Stimulated activated CD4-positive, alpha-beta T cell treated with anti-CD3 and anti-CD28 coated beads, Interleukin-1b, Interleukin-23, amount 100 ng/mL, for 48 hours (primary cell): Measurements from ENCODE around the gene CPEB2.

Experiments
- DNase-seq: peaks from one replicate; pipeline ENCODE4 v3.0.0-alpha.2; 2020

The CPEB2 gene

DNA sequence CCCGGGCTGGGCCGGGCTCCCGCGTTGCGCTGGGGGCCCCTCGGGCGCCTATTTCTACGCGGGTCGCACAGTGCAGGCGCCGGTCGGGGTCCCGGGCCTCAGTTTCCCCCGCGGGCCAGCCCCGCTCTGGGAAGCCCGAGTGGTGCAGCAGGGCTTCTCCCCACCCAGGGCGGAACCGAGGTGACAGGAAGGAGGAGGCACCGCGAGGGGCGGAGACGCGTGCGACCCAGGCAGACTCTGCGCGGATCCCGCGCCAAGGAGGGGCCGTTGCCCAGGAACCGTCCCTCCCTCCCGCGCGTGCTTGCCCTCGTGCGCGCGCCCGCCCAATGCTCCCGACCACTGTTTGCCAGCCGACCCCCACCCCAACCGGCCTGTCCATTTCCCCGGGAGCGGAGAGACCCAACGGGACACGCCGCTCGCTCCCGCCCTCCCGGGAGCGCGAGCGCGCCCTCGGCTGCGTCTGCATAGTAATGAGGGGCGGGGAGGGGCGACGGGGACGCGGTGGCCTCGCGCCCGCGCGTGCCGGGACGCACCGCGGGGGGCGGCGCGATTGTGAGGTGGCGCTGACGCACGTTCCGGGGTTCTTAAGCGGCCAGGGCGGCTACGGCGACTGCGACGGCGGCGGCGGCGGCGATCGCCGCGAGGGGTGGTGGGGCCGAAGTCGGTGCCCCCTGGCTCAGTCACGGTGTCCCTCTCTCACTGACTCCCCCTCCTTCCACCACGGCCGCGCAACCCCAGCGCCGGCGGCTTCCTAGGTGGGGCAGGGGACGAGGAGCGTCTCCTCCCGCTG is at the start of gene CPEB2:
CPEB2 (plus strand) TSS at position 613 of the 790 bp plus-strand sequence. CDS start 193 bp downstream, outside the sequence.
- DNase-seq, result peak; percentile 88

DNA sequence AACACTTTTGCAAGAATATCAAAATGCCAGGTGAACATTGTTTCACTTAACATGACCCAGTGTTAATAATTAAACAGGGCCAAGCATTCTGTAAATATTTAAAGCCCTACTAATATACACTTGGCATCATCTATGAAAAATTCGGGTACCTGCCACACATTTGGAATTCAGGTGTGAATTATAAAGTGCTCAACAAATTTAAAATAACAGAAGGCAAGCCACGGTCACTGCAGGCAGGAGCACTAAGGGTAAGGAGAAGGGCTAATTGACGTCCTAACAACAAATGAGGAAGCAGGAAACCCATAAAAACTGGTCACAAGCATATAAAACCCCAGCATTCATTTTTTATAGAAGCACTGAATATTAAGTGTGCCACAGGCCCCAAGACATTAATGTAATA is 43.8 kb upstream of the CPEB2 start:
- no peak for DNase-seq

DNA sequence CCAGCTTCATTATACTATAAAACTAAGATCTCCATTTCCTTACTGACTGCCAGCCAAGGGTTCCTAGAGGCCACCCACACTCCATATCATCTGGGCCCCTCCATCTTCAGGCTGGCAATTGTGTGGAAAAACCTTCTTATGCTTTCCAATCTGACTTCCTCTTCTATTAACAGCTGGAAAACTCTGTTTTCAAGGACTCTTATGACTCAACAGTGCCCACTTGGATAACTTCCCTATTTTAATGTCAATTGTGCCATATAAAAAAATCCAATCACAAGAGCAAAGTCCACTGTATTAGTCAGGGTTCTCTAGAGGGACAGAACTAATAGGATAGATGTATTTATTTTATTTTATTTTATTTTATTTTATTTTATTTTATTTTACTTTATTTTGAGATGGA is 41.0 kb upstream of the CPEB2 start:
- DNase-seq, result no peak

DNA sequence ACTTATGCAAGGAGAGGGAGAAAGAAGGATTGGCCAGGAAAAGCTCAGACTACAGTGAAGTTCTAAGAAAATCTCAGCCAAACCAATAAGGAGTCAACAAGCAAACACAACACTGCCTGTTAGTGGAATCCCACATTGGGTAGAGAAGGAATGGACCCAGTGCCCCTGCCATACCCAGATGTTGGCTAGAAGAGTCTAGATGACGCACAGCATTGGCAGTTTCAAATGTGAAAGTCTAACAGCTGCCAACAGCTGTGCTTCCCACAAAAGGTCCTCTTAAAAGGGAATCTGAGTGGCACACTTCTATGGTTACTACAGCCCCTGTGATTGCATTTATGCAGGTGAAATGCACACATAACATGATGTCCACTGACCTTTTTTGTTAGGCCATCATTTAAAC is 37.2 kb upstream of the CPEB2 start:
- DNase-seq, result no peak

DNA sequence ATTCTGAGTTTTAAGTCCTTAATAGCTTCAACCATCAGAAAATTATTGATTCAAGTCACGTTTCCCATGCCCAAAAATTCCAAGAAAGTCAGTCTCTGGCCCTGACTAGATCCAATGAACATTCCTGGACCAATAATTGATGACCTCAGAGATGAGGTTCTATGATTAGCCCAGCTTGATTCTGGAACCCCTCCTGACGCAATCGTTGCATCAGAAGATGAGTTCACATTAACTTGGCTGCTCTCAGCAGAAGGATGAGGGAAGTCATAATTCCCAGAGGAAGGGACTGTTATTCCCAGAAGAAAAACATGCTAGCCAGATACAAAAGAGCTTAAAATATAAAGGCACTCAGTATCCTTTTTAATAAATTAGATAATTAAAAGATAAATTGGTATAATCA is 34.3 kb upstream of the CPEB2 start:
- no peak for DNase-seq

DNA sequence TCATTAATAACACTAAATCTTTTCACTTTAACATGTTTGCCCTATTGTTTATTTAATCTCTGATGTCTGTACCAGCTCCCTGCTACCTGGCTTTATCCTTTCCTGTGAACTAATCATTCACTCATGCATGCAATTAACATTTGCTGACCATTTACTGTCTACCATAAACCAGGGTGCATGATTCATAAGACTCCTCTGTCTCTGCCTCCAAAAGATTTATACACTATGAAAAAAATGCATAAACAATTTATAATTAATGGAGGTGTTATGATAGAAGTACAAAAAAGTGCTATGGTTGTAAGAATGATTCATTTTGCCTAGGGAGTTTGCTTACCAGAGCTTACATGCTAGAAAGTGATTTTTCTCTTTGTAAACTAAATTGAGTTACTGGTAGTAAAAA is 24.5 kb upstream of the CPEB2 start:
- no peak for DNase-seq

DNA sequence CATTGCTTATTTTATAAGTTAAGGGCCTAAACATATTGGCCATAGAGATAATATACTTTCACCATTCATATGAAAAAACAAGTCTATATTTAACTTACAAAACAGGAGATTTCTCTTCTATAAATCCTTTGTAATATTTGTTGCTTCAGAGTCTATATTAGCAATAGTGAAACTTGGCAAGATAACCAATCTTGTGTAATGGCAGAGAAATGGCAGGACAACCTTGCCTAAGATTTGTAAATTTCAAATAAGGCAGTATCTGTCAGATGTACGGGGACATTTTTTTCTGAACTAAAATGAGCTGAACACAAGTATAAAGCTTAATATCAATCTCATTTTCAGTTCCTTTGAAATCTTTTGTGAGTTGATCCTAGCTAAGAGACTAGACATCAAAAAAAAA is 17.8 kb upstream of the CPEB2 start:
- no peak for DNase-seq

DNA sequence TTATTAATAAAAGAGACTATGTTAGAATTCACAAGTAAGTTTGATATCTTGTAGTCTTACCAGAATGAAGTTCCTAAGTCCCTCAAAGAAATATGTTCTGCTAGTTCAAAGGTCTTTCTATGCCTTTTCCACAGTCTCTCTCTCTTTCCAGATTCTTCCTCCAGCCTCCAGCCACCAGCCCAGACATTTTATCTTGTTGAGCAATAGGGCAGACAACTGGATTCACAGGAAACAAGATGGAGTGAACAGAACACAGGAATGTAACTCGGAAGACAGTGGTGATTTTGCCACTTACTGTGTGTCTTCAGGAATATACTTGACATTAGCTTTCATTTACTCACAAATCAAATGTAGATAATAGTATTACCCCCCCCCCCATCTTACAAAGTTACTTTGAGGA is 17.1 kb upstream of the CPEB2 start:
- DNase-seq, result no peak

DNA sequence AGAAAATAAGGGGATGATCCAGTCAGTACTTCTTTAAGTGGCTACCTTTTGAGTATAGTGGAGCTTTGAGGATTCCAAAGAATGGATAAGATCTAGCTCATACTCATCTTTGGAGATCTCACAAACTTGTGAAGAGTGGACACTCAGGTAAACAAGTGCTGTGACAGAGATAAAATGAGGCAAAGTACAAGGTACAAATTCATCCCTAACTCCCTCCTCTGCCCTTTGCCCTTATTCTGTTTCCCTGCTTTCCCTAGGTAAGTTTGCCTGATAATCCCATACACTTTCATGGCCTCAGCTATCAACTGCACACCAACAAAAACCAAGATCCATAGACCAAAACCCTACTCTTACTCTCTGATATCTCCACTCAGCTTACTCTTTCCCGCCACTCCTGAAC is 16.4 kb upstream of the CPEB2 start:
- no peak for DNase-seq

DNA sequence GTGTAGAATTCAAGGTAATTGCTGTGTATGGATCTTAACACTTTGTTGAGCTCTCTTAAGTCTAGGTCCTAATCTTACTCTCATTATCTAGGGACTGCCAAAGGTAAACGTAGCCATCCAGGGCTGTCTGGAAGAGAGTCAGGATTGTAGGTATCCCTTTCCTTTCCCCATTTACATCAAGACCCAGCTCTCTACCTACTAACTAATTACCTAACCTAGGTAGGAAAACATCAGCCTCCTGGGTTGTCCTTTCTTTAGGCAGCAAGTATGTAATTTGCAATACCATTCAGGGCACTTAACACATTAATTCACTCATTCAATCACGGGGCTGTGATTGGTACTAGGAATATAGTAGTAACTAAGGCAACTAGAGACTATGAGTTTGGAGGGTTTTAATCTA is 15.2 kb upstream of the CPEB2 start:
- no peak for DNase-seq

DNA sequence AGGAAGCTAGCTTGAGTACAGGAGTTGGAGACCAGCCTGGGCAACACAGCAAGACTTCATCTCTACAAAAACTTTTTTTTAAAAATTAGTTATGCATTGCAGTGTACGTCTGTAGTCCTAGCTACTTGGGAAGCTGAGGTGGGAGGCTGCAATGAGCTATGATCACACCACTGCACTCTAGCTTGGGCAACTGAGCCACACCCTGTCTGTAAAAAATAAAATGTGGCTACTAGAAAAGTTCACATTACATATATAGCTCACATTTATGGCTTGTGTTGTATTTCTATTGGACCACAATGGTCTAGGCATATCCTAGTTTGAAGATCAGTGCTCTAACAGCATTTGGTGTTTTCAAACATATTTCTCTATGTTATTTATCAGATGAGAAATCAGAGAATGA is 11.8 kb upstream of the CPEB2 start:
- no peak for DNase-seq

DNA sequence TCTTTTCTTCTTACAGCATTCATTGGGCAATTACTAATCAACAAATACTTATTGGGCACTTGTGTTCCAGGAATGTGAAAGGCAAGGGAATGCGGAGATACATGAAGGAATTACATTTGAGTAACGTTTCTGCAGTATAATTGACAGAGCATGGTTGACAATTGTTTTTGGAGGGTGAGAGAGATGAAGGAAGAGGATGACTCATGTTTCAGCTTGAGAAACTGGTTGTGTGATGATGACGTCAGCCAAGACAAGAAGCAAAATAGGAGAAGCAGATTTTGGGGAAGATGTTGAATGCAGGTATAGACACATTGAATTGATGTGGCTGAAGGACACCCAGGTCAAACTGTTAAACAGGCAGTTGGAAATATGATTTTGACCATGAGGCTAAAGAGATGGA is 8.0 kb upstream of the CPEB2 start:
- DNase-seq, result no peak

DNA sequence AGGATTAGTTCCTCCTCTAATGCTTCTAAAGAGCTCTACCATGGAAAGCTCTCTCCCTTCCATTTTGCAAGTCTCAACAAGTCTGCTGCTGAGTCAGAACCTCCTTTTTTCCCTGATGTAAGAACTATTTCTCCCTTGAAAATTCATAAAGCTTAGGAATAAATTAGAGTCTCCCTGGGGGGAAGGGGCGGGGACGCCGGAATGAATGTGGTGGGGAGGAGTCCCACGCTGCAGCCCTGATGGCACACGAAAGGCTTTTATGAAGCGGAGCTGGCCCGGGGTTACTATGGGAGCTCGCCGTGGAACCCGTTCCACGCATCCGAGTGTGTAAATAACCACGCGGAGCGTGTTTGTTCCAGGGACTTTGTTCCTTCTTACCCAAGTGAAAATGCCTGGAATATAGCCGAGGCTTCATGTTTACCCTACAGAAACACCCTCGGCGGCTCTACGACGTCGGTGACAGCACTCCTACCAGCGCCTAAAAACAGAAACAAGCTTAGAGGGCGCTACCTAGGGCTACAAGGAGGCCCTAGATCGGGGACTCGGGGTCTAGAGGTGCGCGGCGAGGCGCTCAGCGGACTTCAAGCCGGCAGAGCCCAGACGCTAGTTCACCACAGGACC is 923 bp upstream of the CPEB2 start:
- peak; percentile 54 for DNase-seq

DNA sequence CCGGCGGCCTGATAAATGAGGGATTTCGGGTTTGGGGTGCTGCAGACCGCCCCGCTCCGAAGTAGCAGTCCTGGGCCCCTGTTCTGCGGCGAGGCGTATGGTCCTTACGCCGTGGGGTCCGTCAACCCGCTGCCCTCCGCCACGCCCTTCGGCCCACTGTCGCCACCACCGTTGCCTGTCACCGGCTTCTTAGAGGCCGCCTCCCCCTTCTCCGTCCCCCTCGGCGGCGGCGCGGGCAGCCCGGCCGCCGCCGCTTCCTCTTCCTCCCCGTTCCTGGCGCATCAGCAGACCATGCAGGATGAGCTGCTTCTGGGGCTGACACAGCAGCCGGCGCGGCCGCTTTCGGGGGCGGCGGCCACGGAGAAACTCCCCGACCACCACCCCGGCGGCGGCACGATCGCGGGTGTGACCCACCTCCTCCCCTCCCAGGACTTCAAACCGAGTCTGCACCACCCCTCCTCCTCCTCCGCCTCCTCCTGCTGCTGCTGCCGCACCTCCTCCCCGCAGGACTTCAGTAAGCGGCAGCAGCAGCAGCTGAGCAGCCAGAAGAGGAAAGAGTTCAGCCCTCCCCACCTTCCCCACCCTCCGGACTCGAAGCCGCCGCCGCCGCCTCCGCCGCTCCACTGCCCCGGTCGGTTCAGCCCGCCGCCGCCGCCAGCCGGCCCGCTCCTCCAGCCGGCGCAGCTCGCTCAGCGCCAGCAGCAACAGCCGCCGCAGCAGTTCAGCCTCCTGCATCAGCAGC is 549 bp downstream of the CPEB2 start:
- DNase-seq, result peak; percentile 69

DNA sequence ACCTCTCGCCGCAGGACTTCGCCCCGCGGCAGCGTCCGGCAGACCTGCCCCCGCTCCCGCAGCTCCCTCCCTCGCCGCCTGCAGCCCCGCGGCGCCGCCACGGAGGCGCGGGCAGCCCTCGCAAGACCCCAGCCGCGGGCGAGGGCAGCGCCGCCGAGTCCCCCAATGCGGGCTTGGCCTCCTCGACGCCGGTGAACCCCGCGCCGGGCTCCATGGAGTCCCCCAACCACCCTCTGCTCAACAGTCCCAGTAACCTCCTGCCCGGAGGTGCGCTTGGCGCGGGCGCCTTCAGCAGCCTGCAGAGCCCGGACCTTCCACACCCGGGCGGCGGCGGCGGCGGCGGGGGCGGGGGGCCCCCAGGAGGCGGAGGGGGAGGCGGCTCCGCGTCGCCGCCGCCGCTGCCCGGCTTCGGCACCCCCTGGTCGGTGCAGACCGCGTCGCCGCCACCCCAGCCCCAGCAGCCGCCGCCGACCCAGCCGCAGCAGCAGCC is 1.2 kb downstream of the CPEB2 start:
- peak; percentile 53 for DNase-seq

DNA sequence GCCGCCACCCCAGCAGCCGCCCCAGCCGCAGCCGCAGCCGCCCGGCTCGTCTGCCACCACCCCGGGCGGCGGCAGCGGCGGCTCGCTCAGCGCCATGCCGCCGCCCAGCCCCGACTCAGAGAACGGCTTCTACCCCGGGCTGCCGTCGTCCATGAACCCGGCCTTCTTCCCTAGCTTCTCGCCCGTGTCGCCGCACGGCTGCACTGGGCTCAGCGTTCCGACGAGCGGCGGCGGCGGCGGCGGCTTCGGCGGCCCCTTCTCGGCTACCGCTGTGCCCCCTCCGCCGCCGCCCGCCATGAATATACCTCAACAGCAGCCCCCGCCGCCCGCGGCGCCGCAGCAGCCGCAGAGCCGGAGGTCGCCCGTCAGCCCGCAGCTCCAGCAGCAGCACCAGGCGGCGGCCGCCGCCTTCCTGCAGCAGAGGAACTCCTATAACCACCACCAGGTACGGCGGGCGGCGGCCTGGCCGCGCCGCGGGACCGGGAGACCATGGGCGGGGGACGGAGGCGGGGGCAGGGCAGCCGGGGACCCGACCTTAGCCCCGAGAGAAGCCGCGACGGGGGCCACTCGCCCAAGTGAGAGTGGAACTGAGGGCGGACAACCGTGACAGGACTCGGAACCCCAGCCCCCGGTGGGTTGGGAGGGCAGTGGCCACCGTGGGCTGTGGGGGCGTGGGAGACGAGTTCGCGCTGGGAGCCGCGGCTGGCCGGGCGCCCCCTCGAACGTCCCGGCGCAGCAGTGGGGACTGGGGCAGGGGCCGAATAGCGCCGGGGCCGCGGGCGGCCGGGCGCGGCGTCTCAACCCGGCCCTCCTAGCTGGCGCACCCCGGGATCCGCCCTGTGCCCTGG is 1.8 kb downstream of the CPEB2 start:
- peak; percentile 31 for DNase-seq

DNA sequence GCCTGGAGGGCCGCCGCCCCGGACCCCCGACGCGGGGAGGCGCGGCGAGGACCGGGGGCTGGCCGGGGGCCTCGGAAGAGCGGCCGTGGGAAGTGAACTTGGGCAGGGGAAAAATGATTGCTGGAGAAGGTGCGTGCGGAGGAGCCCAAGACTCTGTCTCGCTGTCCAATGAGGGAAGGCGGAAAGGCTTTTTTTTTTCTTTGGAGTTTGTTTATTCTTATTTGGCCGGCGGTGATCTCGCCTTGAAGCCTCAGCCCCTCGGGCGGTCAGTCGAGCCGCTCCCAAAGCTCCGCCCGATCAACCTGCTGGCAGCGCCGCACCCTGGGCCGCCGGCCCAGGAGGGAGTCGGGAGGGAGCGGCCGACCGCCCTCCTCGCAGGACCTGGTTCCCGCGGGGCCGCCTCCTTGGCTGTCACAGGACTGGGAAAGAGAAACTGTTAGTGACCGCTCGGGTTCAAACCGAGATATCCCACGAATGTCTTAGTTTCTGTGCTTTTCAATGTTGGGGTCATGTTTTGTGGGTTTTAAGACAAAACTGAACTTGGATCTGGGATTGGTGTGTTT is 2.5 kb downstream of the CPEB2 start:
- DNase-seq, result peak; percentile 30

DNA sequence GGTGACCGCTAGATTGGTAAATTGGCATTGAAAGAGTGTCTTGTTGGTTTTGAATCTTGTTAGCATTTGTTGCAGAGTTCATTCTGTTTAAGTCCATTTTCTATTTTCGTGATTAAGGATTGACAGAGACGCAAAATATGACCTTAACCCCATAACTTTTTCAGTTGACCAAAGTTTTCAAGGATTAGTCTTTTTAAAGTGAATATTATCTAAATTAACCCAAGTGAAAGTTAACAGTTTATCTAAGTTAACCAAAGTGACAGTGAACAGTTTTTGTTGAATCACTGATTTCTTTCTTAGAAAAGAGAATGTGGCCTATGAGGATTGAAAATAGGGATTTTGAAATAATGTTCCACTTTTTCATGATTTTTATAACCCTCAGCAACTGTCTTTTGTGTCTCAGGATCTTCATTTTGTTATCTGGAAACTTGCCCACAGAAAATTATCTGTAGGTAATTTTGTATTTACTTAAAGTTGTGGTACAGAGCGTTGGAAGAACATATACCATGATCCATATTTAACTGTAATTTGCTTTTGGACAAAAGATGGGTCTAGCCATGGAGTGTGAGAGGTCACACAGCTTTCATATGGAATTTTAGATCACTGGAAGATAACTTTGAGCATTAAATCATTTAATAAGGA is 3.3 kb downstream of the CPEB2 start:
- DNase-seq, result no peak

DNA sequence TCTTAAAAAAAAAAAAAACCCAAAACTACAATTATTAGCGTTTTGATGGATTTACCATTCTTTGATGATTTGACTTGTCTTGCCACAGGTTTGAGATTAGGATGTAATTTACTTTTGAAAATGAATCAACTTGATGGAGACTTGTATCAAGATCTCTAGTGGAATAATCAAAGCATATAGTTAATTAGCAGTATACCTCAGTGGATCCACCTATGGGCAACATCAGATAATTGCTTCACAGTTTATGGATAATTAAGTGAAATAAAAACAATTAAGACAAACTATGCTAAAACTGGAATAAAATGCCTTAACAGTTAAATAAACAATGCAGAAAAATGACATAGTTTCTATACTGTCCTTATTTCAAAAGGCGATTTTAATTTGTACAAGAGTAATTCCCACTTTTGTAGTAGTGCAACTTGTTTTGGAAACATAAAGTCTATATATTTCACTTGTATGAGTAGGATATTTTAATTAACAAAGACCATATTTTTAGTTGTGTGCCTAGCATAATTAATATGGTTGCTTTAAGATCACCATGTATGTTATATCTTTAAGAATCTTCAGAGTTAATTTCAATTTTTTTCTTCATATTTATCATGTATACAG is 4.2 kb downstream of the CPEB2 start:
- no peak for DNase-seq

DNA sequence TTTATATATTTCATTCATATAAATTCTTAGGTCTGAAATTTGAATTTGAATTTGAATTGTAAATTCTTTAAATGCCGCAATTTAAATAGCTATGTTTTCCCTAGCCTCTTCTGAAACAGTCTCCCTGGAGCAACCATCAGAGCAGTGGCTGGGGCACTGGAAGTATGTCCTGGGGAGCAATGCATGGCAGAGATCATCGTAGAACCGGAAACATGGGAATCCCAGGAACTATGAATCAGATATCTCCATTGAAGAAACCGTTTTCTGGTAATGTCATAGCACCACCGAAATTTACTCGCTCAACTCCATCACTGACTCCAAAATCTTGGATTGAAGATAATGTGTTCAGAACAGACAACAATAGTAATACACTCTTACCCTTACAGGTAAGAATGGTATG is 4.9 kb downstream of the CPEB2 start:
- no peak for DNase-seq

DNA sequence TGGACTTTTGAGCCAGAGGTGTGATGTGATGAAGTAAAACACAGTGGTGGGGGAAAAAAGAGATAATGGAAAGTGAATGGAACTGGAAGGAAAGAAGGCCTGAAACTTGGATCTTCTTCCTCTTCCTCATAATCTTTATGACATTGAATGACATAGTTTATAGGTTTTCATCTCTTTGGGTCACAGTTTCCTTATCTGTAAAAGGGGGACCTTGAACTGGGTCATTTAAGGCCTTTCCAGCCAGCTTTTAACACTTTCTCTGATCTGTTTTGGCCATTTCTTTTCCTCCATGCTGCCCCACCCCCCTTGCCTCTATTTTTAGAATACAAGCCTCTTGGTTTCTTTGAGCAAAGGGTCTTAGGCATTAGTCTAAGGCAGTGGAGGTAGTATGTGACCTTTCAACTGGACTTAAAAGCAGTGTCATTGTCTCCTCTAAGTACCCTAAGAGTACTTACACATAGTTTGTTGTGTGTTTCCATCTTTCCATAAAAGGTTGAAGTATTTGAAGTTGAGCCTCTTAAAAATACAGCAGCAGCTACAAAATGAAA is 7.8 kb downstream of the CPEB2 start:
- no peak for DNase-seq
